Bone marrow (tissue), 2 donors: ENCODE data around the gene CLDN24.

ENCODE experiments used
- DNase-seq, 2 donors: peaks; one replicate each; lab custom pipeline; 2025; lab: John Stamatoyannopoulos, UW

CLDN24 gene

DNA sequence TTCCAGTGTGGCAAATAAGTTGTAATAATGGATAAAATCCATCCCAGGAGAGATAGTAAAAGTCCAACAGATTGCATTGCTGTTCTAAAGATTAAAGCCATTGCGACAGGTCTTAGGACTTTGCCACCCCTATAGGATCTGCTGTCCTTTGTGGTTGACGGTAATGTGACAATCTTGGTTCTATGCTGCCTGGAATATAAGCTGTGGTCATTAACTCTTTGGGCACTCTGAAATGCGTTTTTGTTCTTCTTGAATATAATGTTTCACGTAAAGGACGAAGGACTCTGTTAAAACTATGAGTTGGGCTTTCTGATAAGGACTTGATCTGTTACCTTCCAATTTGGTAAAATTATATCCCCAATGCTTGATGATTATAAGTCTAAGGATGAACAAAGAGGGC, at the start of gene CLDN24:
Gene CLDN24, minus strand, starts transcription at position 101 of the 400 bp plus-strand sequence. Its CDS starts 0 bp downstream, at position 101.
- DNase-seq, result no peak

DNA sequence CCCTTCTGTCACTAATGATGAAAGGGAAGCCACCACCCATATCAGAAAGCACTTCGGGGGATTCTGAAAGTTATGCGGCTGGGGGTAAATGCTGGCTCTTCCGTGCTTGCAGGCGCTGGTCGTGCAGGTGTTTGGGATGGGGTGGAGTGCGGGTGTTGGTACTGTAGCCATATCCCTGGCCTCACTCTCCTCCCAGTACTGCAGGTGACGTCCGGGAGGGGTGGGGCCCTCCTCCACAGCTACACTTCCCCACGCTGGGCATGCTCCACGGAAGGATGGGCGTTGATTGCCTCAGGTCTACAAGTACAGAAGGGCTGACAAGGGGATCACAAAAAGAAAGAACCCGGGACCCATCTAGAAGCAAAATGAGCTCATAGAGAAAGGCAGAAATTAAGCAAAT, 48.6 kb upstream of the CLDN24 start:
- no peak for DNase-seq

GRCh38 chr4:183369073-183369472, 46.8 kb upstream of the CLDN24 start:
- no peak for DNase-seq

DNA sequence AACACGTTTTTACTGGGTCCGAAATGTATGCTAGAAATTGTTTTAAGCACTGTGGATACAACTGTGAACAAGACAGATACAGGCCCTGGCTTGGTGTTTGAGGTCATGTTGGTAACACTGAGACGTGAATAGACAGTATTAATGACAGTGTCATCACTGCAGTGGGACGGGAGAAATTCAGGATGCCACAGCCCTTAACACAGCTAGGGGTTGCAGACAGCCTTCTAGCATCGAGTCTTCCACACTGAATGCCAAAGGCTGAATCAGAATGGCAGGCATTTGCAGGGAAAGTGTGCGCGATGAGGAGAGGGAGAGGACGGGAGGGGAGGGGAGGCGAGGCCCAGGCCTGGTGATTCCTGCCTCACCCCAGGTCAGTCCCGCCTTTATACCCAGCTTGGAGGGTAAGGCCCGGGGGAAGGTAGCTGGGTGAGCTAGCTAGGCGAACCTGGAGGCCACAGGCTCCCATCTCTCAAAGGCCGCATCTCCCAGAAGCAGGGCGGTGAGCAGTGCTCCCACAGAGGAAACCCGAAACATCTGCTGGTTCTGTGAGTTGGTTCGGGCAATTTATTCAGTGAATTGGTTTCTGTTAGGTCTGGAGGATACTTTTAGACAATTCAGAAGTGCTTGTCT, 44.1 kb upstream of the CLDN24 start:
- DNase-seq, result no peak

DNA sequence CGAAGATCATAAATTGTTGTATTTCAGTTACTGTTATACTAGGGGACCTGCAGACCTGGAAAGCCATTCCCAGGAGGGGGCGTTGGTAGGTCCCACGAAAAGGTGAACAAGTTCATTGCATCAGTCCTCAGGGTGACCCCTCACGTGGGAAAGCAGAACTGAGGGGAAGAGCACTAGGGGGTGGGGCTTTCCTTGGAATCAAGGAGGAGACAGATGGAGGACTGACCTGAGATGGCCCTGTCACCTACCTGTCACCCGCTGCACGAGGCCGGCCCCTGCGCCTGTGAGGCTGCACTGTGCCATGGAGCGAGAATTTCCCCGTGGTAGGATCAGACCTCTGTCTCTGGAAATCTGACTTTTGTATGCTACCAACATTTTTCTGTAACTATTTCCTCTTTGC, 41.8 kb upstream of the CLDN24 start:
- no peak for DNase-seq

- no peak for DNase-seq
Measured at GRCh38 chr4:183362916-183363542, 40.8 kb upstream of the CLDN24 start.

GRCh38 chr4:183362036-183362435, 39.8 kb upstream of the CLDN24 start:
- DNase-seq, result no peak

- DNase-seq, result no peak
Measured at GRCh38 chr4:183360161-183360919, 38.1 kb upstream of the CLDN24 start.

DNA sequence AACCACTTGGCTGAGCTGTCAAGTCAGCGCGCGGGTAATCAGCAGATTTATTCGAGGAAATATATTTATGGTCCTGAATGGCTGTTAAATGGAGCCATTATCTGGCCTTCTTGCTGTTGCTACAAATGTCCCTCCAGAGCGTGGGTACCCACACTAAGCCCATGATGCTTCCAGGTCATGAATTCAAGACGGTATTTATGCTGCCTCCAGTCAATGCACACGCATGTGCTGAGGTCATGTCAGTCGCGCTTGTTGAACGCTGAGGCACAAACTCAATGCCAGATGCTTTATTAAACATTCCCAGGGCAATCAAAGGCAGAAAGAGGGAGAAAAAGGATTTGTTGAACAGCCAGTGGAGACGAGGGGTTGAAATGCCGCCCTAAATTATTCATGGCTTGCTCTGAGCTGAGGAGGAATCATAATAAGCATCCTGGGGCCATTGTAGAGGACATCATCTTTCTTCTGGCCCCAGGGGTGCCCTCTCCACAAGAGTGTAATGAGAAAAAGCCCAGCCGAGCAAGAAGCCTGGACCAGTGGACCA, 36.1 kb upstream of the CLDN24 start:
- no peak for DNase-seq

- no peak for DNase-seq
Measured at GRCh38 chr4:183356931-183357675, 34.9 kb upstream of the CLDN24 start.

DNA sequence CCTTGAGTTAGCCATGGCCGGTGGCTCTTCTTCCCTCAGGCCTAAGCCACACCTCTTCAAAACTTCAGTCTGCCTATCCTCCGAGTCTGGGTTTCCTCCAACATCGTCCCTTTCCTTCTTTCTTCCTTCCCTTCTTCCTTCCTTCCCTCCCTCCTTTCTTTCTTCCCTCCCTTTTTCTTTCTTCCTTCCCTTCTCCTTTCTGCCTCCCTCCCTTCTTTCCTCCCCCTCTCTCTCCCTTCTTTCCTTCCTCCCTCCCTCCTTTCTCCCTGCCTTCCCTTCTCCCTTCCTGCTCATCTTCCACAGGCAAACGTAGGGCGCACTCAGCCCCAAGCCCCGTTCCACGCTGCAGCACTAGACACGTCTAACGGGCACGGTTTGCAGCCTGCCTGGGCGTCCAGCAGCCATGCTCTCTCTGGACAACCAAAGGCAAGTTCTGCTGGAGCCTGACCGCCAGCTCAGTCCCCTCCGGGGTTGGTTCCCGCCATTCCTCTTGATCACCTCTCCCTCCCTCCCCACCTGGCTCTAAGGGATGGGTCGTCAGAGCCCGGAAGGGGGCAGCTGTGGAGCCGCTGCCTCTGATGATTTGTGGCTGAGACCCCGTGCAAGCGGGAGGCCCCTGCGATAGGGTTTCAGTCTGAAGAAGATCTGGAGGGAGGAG, 34.1 kb upstream of the CLDN24 start:
- no peak for DNase-seq

DNA sequence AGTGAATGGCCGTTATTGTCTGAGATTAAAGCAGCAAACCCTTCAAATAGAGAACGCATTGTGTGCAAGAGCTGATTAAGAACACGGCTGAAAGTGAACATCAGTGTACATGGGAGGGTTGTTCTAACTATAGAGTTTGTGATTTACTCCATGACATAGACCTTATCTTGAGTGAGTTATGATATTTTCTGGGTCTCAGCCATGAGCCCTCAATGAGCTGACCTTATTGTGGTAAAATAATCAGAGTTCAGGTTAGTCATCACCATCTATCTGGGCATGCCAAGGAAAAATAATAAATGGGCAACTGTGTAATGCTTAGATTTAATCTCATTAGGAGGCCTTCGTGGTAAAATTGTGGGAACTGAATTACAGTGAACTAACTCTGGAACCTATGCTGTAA, 33.2 kb upstream of the CLDN24 start:
- no peak for DNase-seq

DNA sequence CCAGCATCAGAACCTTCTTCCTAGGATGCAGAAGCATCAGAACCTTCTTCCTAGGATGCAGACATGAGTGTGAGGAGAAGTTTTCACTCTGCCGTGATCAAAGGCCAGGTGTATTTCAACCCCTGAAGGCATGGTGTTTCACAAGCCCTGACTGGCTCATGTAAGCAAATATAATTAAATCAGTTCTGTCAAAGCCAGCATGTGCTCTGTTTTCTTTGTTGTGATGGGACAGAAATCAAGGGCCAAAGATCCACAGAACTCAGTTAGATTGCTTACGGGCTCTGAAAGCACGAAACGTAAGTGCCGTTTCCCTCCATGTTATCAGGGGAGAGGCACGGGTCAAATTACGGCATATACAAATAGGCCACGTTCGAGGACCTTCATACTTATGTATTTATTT, 32.0 kb upstream of the CLDN24 start:
- no peak for DNase-seq

DNA sequence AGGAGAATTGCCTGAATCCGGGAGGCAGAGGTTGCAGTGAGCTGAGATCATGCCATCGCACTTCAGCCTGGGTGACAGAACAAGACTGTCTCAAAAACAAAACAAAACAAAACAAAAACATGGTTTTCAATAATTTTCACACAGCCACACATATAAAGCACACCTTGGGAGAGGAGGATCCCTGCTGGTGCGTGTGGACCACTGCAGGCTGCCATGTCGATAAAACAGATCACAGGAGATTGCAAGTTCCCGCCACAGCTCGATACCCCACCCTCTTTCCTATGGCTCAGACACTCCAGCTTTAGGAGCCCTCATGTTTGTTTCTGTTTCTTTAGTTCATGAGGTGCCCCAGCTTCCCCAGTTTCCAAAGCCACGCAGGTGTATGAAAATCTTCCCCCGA, 31.3 kb upstream of the CLDN24 start:
- no peak for DNase-seq

DNA sequence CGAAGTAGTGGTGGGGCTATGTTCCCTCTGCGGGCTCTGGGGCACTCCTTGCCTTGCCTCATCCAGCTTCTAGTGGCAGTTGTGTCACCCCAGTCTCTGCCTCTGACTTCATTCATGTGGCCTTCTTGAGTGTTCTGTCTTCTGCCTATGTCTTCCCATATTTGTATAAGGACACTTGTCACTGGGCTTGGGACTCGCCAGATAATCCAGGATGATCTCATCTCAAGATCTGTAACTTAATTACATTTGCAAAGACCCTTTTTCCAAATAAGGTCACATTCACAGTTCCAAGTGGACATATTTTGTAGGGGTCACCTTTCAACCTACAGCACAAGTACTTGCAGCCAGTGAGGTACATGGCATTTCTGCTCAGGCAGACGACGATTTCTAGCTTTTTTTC, 30.3 kb upstream of the CLDN24 start:
- no peak for DNase-seq

DNA sequence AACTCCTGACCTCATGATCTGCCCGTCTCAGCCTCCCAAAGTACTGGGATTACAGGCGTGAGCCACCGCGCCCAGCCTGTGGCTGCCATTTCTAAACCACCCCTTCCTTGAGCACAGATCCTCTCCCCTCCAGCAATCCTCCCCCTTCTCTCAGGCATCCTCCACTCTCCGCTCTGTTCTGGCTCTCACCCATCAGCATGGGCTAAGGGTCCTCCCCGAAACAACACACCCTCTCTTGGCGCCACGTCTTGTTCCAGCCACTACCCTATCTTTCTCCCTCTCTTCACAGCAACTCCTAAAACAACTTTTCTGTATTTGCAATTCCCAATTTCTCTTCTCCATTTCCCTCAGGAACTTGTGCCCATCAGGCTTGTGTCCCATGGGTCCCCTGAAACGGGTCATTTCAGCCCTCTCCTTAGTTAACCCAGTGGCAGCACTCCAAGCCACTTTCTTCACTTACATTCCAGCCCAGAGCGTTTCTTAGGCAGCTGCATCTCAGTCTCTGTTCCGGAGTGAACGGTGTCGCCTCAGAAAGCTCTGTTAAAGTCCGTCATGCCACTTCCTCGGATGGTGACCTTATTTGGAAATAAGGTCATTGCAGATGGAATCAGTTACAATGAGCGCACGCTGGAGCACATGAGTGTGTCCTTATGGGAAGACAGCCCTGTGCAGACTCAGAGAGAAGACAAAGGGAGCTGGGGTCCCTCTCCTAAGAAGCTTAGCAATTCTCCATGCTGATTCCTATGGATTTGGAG, 28.3 kb upstream of the CLDN24 start:
- DNase-seq, result no peak

DNA sequence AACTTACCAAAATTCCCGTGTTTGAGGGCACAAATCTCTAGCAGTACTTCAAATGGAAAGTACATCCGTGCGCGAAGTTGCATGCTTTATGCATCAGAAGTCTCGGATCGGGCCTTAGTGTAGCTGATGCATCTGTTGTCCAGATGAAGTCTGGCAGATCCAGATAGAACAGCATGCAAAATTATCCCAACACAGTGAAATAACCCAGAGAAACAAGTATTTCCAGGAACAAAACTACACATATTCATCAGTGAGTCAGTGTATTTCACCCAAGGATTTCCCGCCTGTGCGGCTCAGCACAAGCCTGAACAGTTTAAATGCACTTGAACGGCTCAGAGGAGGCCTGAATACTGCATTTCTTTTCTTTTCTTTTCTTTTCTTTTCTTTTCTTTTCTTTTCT, 27.4 kb upstream of the CLDN24 start:
- DNase-seq, result no peak

DNA sequence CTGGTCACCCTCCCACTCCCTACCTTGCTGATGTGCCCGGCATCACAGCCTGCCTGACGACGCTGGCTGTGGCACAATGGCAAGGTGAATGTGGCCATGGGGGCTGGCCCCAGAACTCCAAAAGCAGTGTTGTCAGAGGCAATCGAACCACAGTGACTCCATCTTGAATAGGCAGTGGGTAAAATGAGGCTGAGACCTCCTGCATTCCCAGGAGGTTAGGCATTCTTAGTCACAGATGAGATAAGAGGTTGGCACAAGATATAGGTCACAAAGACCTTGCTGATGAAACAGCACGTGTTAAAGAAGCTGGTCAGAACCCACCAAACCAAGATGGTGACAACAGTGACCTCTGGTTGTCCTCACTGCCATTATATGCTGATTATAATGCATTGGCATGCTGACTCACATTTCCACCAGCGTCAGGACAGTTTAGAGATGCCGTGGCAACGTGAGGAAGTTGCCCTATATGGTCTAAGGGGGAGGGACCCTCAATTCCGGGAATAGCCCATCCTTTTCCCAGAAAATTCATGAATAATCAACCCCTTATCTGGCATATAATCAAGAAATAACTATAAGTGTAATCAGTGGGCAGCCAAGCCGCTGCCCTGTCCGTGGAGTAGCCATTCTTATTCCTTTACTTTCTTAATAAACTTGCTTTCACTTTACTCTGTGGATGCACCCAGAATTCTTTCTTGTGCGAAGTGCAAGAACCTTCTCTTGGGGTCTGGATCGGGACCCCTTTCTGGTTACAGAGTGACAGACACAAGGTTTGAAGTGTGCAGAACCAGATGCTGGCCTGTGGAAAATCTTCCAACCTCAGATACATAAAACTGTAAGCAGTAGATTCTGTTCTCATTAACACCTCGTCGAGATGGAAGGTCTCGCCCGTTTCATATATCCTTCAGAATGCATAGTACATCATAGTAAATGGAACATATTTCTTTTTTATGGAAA, 26.8 kb upstream of the CLDN24 start:
- DNase-seq, result no peak

GRCh38 chr4:183348136-183348535, 25.9 kb upstream of the CLDN24 start:
- no peak for DNase-seq

DNA sequence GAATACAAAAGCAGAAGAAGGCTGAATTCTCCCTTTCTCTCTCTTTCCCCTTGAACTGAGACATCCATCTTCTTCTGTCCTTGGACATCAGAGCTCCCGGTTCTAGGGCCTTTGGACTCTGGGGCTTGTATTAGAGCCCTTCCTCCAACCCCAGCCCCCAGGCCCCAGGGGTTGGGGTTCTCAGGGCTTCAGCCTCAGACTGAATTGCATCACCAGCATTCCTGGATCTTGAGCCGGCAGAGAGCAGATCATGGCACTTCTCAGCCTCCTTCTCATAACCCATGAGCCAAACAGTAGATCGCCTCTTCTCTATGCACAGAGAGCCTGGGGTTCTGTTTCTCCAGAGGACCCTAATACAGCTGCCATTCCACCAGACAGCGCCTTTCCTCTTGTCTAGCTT, 25.3 kb upstream of the CLDN24 start:
- DNase-seq, result no peak
